ENCODE results near the gene NLRP9.

GRCh38 chr19:55660991-55661390 lies 77.2 kb downstream of the NLRP9 start:
- TF ChIP-seq CTCF (IDR thresholded peaks at IDR 0.05), result no peak
- TF ChIP-seq ZFX (IDR thresholded peaks at IDR 0.05; ENCODE audit: borderline replicate concordance), result no peak

All from 22Rv1 (cell line).